H9 (cell line): Measurements from ENCODE around the gene HLA-DRB1. TPM values are rescaled to one million over a fixed set of nuclear protein-coding genes. Genes with fewer than 3 reads are reported as not detected.
A peak's percentile ranks its signal among the peaks of the same experiment; 100 is the strongest.

ENCODE experiments used
- DNase-seq: peaks from one replicate; pipeline ENCODE4 v3.0.0-alpha.2; 2017
- H2AFZ ChIP-seq: one replicate; pipeline ENCODE4 v1.6.1; 2013; ENCODE audit warnings: mild to moderate bottlenecking, low read length, control low read depth, moderate library complexity
- H2AK5ac ChIP-seq: 2 replicates; pipeline ENCODE4 v1.6.1; 2013; ENCODE audit warnings: low read length, control low read depth, mixed read lengths; ENCODE audit not compliant: insufficient read length
- H2BK120ac ChIP-seq: one replicate; pipeline ENCODE4 v1.6.1; 2013; ENCODE audit warnings: low read depth, mild to moderate bottlenecking, low read length, control low read depth, inconsistent platforms; ENCODE audit not compliant: poor library complexity, severe bottlenecking
- H2BK12ac ChIP-seq: 2 replicates; pipeline ENCODE4 v1.6.1; 2013; ENCODE audit warnings: low read length, control low read depth, mixed read lengths, low read depth; ENCODE audit not compliant: insufficient read length
- H2BK15ac ChIP-seq: 2 replicates; pipeline ENCODE4 v1.6.1; 2013; ENCODE audit warnings: low read depth, low read length, control low read depth
- H2BK20ac ChIP-seq: one replicate; pipeline ENCODE4 v1.6.1; 2013; ENCODE audit warnings: low read depth, mild to moderate bottlenecking, low read length, control low read depth, inconsistent platforms; ENCODE audit not compliant: poor library complexity, severe bottlenecking
- H2BK5ac ChIP-seq: 2 replicates; pipeline ENCODE4 v1.6.1; 2013; ENCODE audit warnings: low read length, control low read depth, mixed read lengths; ENCODE audit not compliant: insufficient read length
- H3K14ac ChIP-seq: 2 replicates; pipeline ENCODE4 v1.6.1; 2013; ENCODE audit warnings: low read length, control low read depth; ENCODE audit not compliant: insufficient read depth
- H3K18ac ChIP-seq: 2 replicates; pipeline ENCODE4 v1.6.1; 2013; ENCODE audit warnings: low read depth, mild to moderate bottlenecking, mixed read lengths, low read length, control low read depth; ENCODE audit not compliant: insufficient read length
- H3K23ac ChIP-seq: 2 replicates; pipeline ENCODE4 v1.6.1; 2013; ENCODE audit warnings: low read length, control low read depth, mixed read lengths, low read depth; ENCODE audit not compliant: insufficient read length
- H3K23me2 ChIP-seq: 2 replicates; pipeline ENCODE4 v1.6.1; 2013; ENCODE audit warnings: low read depth, mild to moderate bottlenecking, mixed read lengths, low read length, control low read depth; ENCODE audit not compliant: insufficient read length, poor library complexity, severe bottlenecking
- H3K27ac ChIP-seq: 2 replicates; pipeline ENCODE4 v1.5.1; 2013; ENCODE audit warnings: low read length, control low read depth, mixed read lengths, low read depth; ENCODE audit not compliant: insufficient read length
- H3K27me3 ChIP-seq: 2 replicates; pipeline ENCODE4 v1.6.1; 2013; ENCODE audit warnings: low read length, control low read depth, inconsistent platforms; ENCODE audit not compliant: insufficient read depth
- H3K4ac ChIP-seq: 2 replicates; pipeline ENCODE4 v1.6.1; 2013; ENCODE audit warnings: low read depth, mild to moderate bottlenecking, control low read depth, inconsistent platforms, low read length, moderate library complexity
- H3K4me1 ChIP-seq: 2 replicates; pipeline ENCODE4 v1.6.1; 2013; ENCODE audit warnings: low read length, control low read depth, inconsistent platforms; ENCODE audit not compliant: insufficient read depth
- H3K4me2 ChIP-seq: 2 replicates; pipeline ENCODE4 v1.6.1; 2013; ENCODE audit warnings: low read length, control low read depth, mixed read lengths; ENCODE audit not compliant: insufficient read length, insufficient read depth
- H3K56ac ChIP-seq: 2 replicates; pipeline ENCODE4 v1.6.1; 2013; ENCODE audit warnings: low read depth, mild to moderate bottlenecking, mixed read lengths, low read length, control low read depth; ENCODE audit not compliant: insufficient read length
- H3K79me1 ChIP-seq: 2 replicates; pipeline ENCODE4 v1.6.1; 2013; ENCODE audit warnings: low read depth, mild to moderate bottlenecking, moderate library complexity, low read length, control low read depth, inconsistent platforms; ENCODE audit not compliant: insufficient read depth, poor library complexity, severe bottlenecking
- H3K79me2 ChIP-seq: 2 replicates; pipeline ENCODE4 v1.6.1; 2013; ENCODE audit warnings: low read length, control low read depth, inconsistent platforms; ENCODE audit not compliant: insufficient read depth
- H3K9ac ChIP-seq: 2 replicates; pipeline ENCODE4 v1.6.1; 2013; ENCODE audit warnings: low read length, control low read depth, mixed read lengths; ENCODE audit not compliant: insufficient read length; ENCODE audit errors: extremely low read depth
- H3K9me3 ChIP-seq: one replicate; pipeline ENCODE4 v1.6.1; 2013; ENCODE audit warnings: low read depth, low read length, inconsistent platforms; ENCODE audit not compliant: control insufficient read depth
- H3T11ph ChIP-seq: one replicate; pipeline ENCODE4 v1.6.1; 2013; ENCODE audit warnings: mild to moderate bottlenecking, low read length, control low read depth, inconsistent platforms
- H4K20me1 ChIP-seq: one replicate; pipeline ENCODE4 v1.6.1; 2013; ENCODE audit not compliant: control insufficient read depth, insufficient read length, insufficient read depth
- H4K5ac ChIP-seq: 2 replicates; pipeline ENCODE4 v1.6.1; 2013; ENCODE audit warnings: low read depth, mild to moderate bottlenecking, mixed read lengths, low read length, control low read depth; ENCODE audit not compliant: insufficient read length
- H4K8ac ChIP-seq: replicated peaks from 2 replicates; pipeline ENCODE4 v1.6.1; 2013; ENCODE audit warnings: low read length, control low read depth, mixed read lengths, low read depth; ENCODE audit not compliant: insufficient read length
- H4K91ac ChIP-seq: 2 replicates; pipeline ENCODE4 v1.6.1; 2013; ENCODE audit warnings: low read depth, mild to moderate bottlenecking, moderate library complexity, mixed read lengths, low read length, control low read depth; ENCODE audit not compliant: insufficient read length
- H3K27ac Mint-ChIP-seq, 3 experiments: 2 replicates in 2 of 3; 3 replicates in 1 of 3; pipeline ENCODE4 v1.8.0; 2020 to 2021; ENCODE audit warnings: mixed read lengths in 3 of 3, mild to moderate bottlenecking in 1 of 3, moderate library complexity in 1 of 3
- H3K27me3 Mint-ChIP-seq: 2 replicates; pipeline ENCODE4 v1.8.0; 2021; ENCODE audit warnings: low read depth, mild to moderate bottlenecking, moderate library complexity, mixed read lengths
- H3K36me3 Mint-ChIP-seq, 3 experiments: 2 replicates in 2 of 3; 3 replicates in 1 of 3; pipeline ENCODE4 v1.8.0; 2020 to 2021; ENCODE audit warnings: low read depth in 3 of 3, mixed read lengths in 3 of 3; ENCODE audit not compliant: insufficient read depth in 1 of 3
- H3K4me1 Mint-ChIP-seq, 2 experiments: 2 replicates each; pipeline ENCODE4 v1.8.0; 2020; ENCODE audit warnings: mixed read lengths in 2 of 2
- H3K4me3 Mint-ChIP-seq, 2 experiments: 2 replicates in 1 of 2; 3 replicates in 1 of 2; pipeline ENCODE4 v1.8.0; 2020 to 2021; ENCODE audit warnings: mild to moderate bottlenecking in 2 of 2, mixed read lengths in 2 of 2, moderate library complexity in 1 of 2
- H3K9me3 Mint-ChIP-seq, 2 experiments: 2 replicates in 1 of 2; 3 replicates in 1 of 2; pipeline ENCODE4 v1.8.0; 2020; ENCODE audit warnings: mild to moderate bottlenecking in 2 of 2, mixed read lengths in 2 of 2, moderate library complexity in 1 of 2
- CTCF ChIP-seq: fragments of 200-600 bp; sonication (generic); conservative IDR thresholded peaks from 3 replicates; pipeline ENCODE4 v1.8.0; 2021; ENCODE audit warnings: antibody characterized with exemption, mild to moderate bottlenecking
- WGBS: extraction: QIAGEN DNeasy Blood & Tissue Kit; methylation state at CpG from one replicate; pipeline ENCODE4 v1.1.7; 2013; ENCODE audit warnings: missing lambda C conversion rate, low lambda C conversion rate, mixed read lengths; ENCODE audit not compliant: insufficient read length; ENCODE audit errors: extremely low coverage; 5-methylcytosine and 5-hydroxymethylcytosine counted together
- total RNA-seq: library from RNA; stranded (reverse); gene quantifications from 2 replicates; pipeline ENCODE4 v1.2.1, GENCODE V29; 2021

HLA-DRB1 gene
- total RNA-seq, 1 experiment from 2014 or later, result 25.9 TPM

- Histone ChIP-seq H2AK5ac (no peak overlapping the region), H3K4me1 (no peaks in the 10 kb centered on the region; the same call in 1 of the 2 replicates), H4K91ac (no peak overlapping the region), H3K23me2 (no peaks in the 10 kb centered on the region), H3T11ph (no peak overlapping the region), H2BK120ac (no peak overlapping the region), H3K27me3 (no peaks in the 10 kb centered on the region), H3K79me2 (no peaks in the 10 kb centered on the region), H2BK20ac (no peak overlapping the region), H4K20me1 (no peaks in the 10 kb centered on the region), H3K4me2 (no peak overlapping the region), H3K9ac (no peak overlapping the region), H3K27ac (no peak overlapping the region), H2BK15ac (no peak overlapping the region), H4K5ac (no peak overlapping the region), H3K9me3 (no peaks in the 10 kb centered on the region), H3K79me1 (no peaks in the 10 kb centered on the region), H2BK5ac (no peak overlapping the region), H3K14ac (no peak overlapping the region), H3K18ac (no peak overlapping the region), H3K23ac (no peak overlapping the region), H2AFZ (no peak overlapping the region), H3K56ac (no peak overlapping the region), H4K8ac (no peak overlapping the region), H3K4ac (no peak overlapping the region), H2BK12ac (no peak overlapping the region)
- no CpG with 5 or more reads among the region's 9 CpGs for WGBS
- TF ChIP-seq CTCF, result no peak
- DNase-seq, result no peak
- H3K36me3 Mint-ChIP-seq, result no peaks in the 10 kb centered on the region
- H3K27ac Mint-ChIP-seq, result 0 out of 7 replicates have a peak overlapping the region, but pooled peaks of 1 of the 3 experiments have one; percentile 31
- no peak overlapping the region for H3K4me3 Mint-ChIP-seq
- H3K4me1 Mint-ChIP-seq, result peaks cover 25% of the 10 kb centered on the region in 2 experiments
- H3K9me3 Mint-ChIP-seq, result no peaks in the 10 kb centered on the region
- H3K27me3 Mint-ChIP-seq, result no peaks in the 10 kb centered on the region
Measured at GRCh38 chr6:32638532-32639219, 49.0 kb upstream of the HLA-DRB1 start.
